Caki2 (cell line): ENCODE data around the gene AMOTL2. TPM values are rescaled to one million over a fixed set of nuclear protein-coding genes. Genes with fewer than 3 reads are reported as not detected.

Experiments
- DNase-seq: peaks from one replicate; pipeline ENCODE4 v3.0.0-alpha.2; 2015; ENCODE audit warnings: low read depth
- in situ Hi-C: cut with HindIII; loops from 2 replicates; pipeline ENCODE4 v1.10.0; 2016; ENCODE audit warnings: low sequenced_read_pairs, low pct_unique_long_range_greater_than_20kb, mixed read lengths
- total RNA-seq: library from RNA; depleted of rRNA; stranded (reverse); fragments of >200 nt; shearing (Covaris generic); gene quantifications from 2 replicates; pipeline ENCODE4 v1.2.3, GENCODE V29; 2014; ENCODE audit warnings: low replicate concordance

The AMOTL2 gene
- total RNA-seq, 1 experiment from 2014 or later = 114 TPM

- in situ Hi-C loops = no loop called here
- no peak for DNase-seq
Observed at GRCh38 chr3:134369861-134370596, 4.2 kb downstream of the AMOTL2 start.

- no peak for DNase-seq
- in situ Hi-C loops = no loop called here
Observed at GRCh38 chr3:134369231-134369741, 5.0 kb downstream of the AMOTL2 start.

- no peak for DNase-seq
- in situ Hi-C loops = no loop called here
Observed at GRCh38 chr3:134368751-134369105, 5.5 kb downstream of the AMOTL2 start.

GRCh38 chr3:134367869-134368750 lies 6.1 kb downstream of the AMOTL2 start:
- DNase-seq = no peak

GRCh38 chr3:134366928-134367811 lies 7.1 kb downstream of the AMOTL2 start:
- in situ Hi-C loops = no loop called here
- no peak for DNase-seq

More at GRCh38 chr3:134367869-134368750, 6.1 kb downstream of the AMOTL2 start:
- in situ Hi-C loops = no loop called here

GRCh38 chr3:134366221-134366927 lies 7.9 kb downstream of the AMOTL2 start:
- in situ Hi-C loops = no loop called here
- no peak for DNase-seq

GRCh38 chr3:134365766-134366065 lies 8.5 kb downstream of the AMOTL2 start:
- DNase-seq = no peak
- in situ Hi-C loops = no loop called here

- in situ Hi-C loops = no loop called here
- DNase-seq = no peak
Observed at GRCh38 chr3:134364936-134365765, 9.1 kb downstream of the AMOTL2 start.

GRCh38 chr3:134364061-134364935 lies 9.9 kb downstream of the AMOTL2 start:
- DNase-seq = peak; percentile 97
- in situ Hi-C loops = no loop called here

- DNase-seq = no peak
- in situ Hi-C loops = no loop called here
Observed at GRCh38 chr3:134363381-134363755, 10.9 kb downstream of the AMOTL2 start.

GRCh38 chr3:134362670-134363380 lies 11.4 kb downstream of the AMOTL2 start:
- no peak for DNase-seq
- in situ Hi-C loops = no loop called here

GRCh38 chr3:134362221-134362620 lies 12.0 kb downstream of the AMOTL2 start:
- no peak for DNase-seq
- in situ Hi-C loops = no loop called here

GRCh38 chr3:134361162-134361835 lies 12.9 kb downstream of the AMOTL2 start:
- DNase-seq = no peak
- in situ Hi-C loops = no loop called here

GRCh38 chr3:134360046-134360445 lies 14.2 kb downstream of the AMOTL2 start:
- DNase-seq = no peak
- in situ Hi-C loops = no loop called here
